GM21528 (cell line): ENCODE data around the gene FCHSD2.
"Not testable (repeated sequence)": the region's sequence is repeated elsewhere in the genome, so short reads cannot be mapped to it uniquely, and the experiment has no call there.

ENCODE experiments used
- ATAC-seq: cut with Tn5 transposase; IDR thresholded peaks from one replicate; pipeline ENCODE4 v1.9.1; 2021; ENCODE audit warnings: mild to moderate bottlenecking, moderate library complexity; ENCODE audit not compliant: unreplicated experiment, low FRiP score

The FCHSD2 gene

GRCh38 chr11:72947229-72947628 is 194.9 kb downstream of the FCHSD2 start:
- ATAC-seq: no peak

- ATAC-seq: no peak
These were observed 198.5 kb downstream of the FCHSD2 start for GRCh38 chr11:72943664-72944063.

- no peak for ATAC-seq
These were observed 201.7 kb downstream of the FCHSD2 start for GRCh38 chr11:72940417-72940816.

GRCh38 chr11:72939031-72939430 is 203.1 kb downstream of the FCHSD2 start:
- no peak for ATAC-seq

GRCh38 chr11:72937439-72937838 is 204.7 kb downstream of the FCHSD2 start:
- ATAC-seq: no peak

GRCh38 chr11:72935700-72936099 is 206.4 kb downstream of the FCHSD2 start:
- ATAC-seq: no peak

GRCh38 chr11:72932132-72932570 is 210.0 kb downstream of the FCHSD2 start:
- ATAC-seq: no peak

- ATAC-seq: no peak
These were observed 212.1 kb downstream of the FCHSD2 start for GRCh38 chr11:72930008-72930407.

- ATAC-seq: no peak
These were observed 212.9 kb downstream of the FCHSD2 start for GRCh38 chr11:72929256-72929655.

- ATAC-seq: no peak
These were observed 214.7 kb downstream of the FCHSD2 start for GRCh38 chr11:72927380-72927779.

- no peak for ATAC-seq
These were observed 216.0 kb downstream of the FCHSD2 start for GRCh38 chr11:72926076-72926475.

- no peak for ATAC-seq
These were observed 216.5 kb downstream of the FCHSD2 start for GRCh38 chr11:72925656-72926055.

GRCh38 chr11:72924568-72925190 is 217.4 kb downstream of the FCHSD2 start:
- ATAC-seq: no peak

GRCh38 chr11:72921028-72921716 is 220.9 kb downstream of the FCHSD2 start:
- ATAC-seq: no peak

- no peak for ATAC-seq
These were observed 222.1 kb downstream of the FCHSD2 start for GRCh38 chr11:72920001-72920400.

- no peak for ATAC-seq
These were observed 223.3 kb downstream of the FCHSD2 start for GRCh38 chr11:72918851-72919250.

GRCh38 chr11:72912253-72912652 is 229.9 kb downstream of the FCHSD2 start:
- no peak for ATAC-seq

- ATAC-seq: not testable (repeated sequence)
These were observed 232.3 kb downstream of the FCHSD2 start for GRCh38 chr11:72909558-72910388.

- no peak for ATAC-seq
These were observed 234.0 kb downstream of the FCHSD2 start for GRCh38 chr11:72908032-72908676.

- no peak for ATAC-seq
These were observed 238.1 kb downstream of the FCHSD2 start for GRCh38 chr11:72904016-72904415.

GRCh38 chr11:72901374-72901773 is 240.7 kb downstream of the FCHSD2 start:
- no peak for ATAC-seq
